ENCODE data around the gene TIGIT.

Gene TIGIT

GRCh38 chr3:114327665-114328064 is 33.8 kb downstream of the TIGIT start:
- H4K91ac ChIP-seq (ENCODE audit: low read length) = no peak overlapping the region
- H3K36me3 ChIP-seq (ENCODE audit: control insufficient read depth in 1 of 2, insufficient read depth in 2 of 2, low read depth in 1 of 2, low read length in 2 of 2) = peaks cover 5 to 34% of the 10 kb centered on the region in 2 experiments
- H2BK120ac ChIP-seq (ENCODE audit: low read depth, low read length) = no peak overlapping the region

GRCh38 chr3:114328345-114328744 is 34.5 kb downstream of the TIGIT start:
- no peak overlapping the region for H4K91ac ChIP-seq (ENCODE audit: low read length)
- H3K9ac ChIP-seq (ENCODE audit: low read length) = no peak overlapping the region
- no peak overlapping the region for H3K23ac ChIP-seq (ENCODE audit: low read length in 2 of 2)
- no peak overlapping the region for H2BK15ac ChIP-seq (ENCODE audit: low read depth, poor library complexity, severe bottlenecking)
- no peak overlapping the region for H2BK12ac ChIP-seq (ENCODE audit: low read length in 2 of 2)
- no peaks in the 10 kb centered on the region for H3K27me3 ChIP-seq (ENCODE audit: control insufficient read depth in 1 of 2, insufficient read depth in 1 of 2, low read length in 2 of 2)
- no peaks in the 10 kb centered on the region for H3K9me3 ChIP-seq (ENCODE audit: control insufficient read depth, low read length)
- H2BK120ac ChIP-seq (ENCODE audit: low read depth, low read length) = no peak overlapping the region
- H2AK5ac ChIP-seq (ENCODE audit: low read length, severe bottlenecking) = no peak overlapping the region
- no peak overlapping the region for H3K4ac ChIP-seq (ENCODE audit: low read depth in 1 of 2, low read length in 2 of 2)
- DNase-seq = no peak
- H3K14ac ChIP-seq (ENCODE audit: low read length in 2 of 2) = no peak overlapping the region
- H2AFZ ChIP-seq (ENCODE audit: low read depth, low read length) = no peak overlapping the region
- no peak overlapping the region for H3K27ac ChIP-seq (ENCODE audit: low read length, poor library complexity, severe bottlenecking)
- H3K36me3 ChIP-seq (ENCODE audit: control insufficient read depth in 1 of 2, insufficient read depth in 2 of 2, low read depth in 1 of 2, low read length in 2 of 2) = peaks cover 5 to 34% of the 10 kb centered on the region in 2 experiments
- H3K4me3 ChIP-seq (ENCODE audit: insufficient read depth in 1 of 2, low read depth in 1 of 2, low read length in 2 of 2) = no peak overlapping the region
- WGBS = 100% methylated on average over 1 of the region's 3 CpGs
- no peak overlapping the region for H3K18ac ChIP-seq (ENCODE audit: low read depth in 1 of 2, low read length in 2 of 2)
- no peak overlapping the region for H4K8ac ChIP-seq (ENCODE audit: low read length)
- no peaks in the 10 kb centered on the region for H3K4me1 ChIP-seq (ENCODE audit: control insufficient read depth, insufficient read depth, low read depth, low read length)
- H3K4me2 ChIP-seq (ENCODE audit: low read length, poor library complexity, severe bottlenecking) = no peak overlapping the region
- peaks cover 8% of the 10 kb centered on the region for H3K79me1 ChIP-seq (replicated peaks; ENCODE audit: low read length, poor library complexity, severe bottlenecking)
- H2BK5ac ChIP-seq (ENCODE audit: low read depth, low read length, poor library complexity, severe bottlenecking) = no peak overlapping the region

More at GRCh38 chr3:114327665-114328064, 33.8 kb downstream of the TIGIT start:
- no peak overlapping the region for H3K27ac ChIP-seq (ENCODE audit: low read length, poor library complexity, severe bottlenecking)
- no peak overlapping the region for H2BK12ac ChIP-seq (ENCODE audit: low read length in 2 of 2)
- 99% methylated on average over 2 of the region's 4 CpGs for WGBS
- H3K9me3 ChIP-seq (ENCODE audit: control insufficient read depth, low read length) = no peaks in the 10 kb centered on the region
- no peak overlapping the region for H3K4me2 ChIP-seq (ENCODE audit: low read length, poor library complexity, severe bottlenecking)
- no peaks in the 10 kb centered on the region for H3K4me1 ChIP-seq (ENCODE audit: control insufficient read depth, insufficient read depth, low read depth, low read length)
- no peak overlapping the region for H3K9ac ChIP-seq (ENCODE audit: low read length)
- no peak overlapping the region for H2BK15ac ChIP-seq (ENCODE audit: low read depth, poor library complexity, severe bottlenecking)
- no peaks in the 10 kb centered on the region for H3K27me3 ChIP-seq (ENCODE audit: control insufficient read depth in 1 of 2, insufficient read depth in 1 of 2, low read length in 2 of 2)
- peaks cover 9% of the 10 kb centered on the region for H3K79me1 ChIP-seq (replicated peaks; ENCODE audit: low read length, poor library complexity, severe bottlenecking)
- no peak for DNase-seq
- H2BK5ac ChIP-seq (ENCODE audit: low read depth, low read length, poor library complexity, severe bottlenecking) = no peak overlapping the region
- no peak overlapping the region for H3K4me3 ChIP-seq (ENCODE audit: insufficient read depth in 1 of 2, low read depth in 1 of 2, low read length in 2 of 2)
- no peak overlapping the region for H2AK5ac ChIP-seq (ENCODE audit: low read length, severe bottlenecking)
- no peak overlapping the region for H2AFZ ChIP-seq (ENCODE audit: low read depth, low read length)
- no peak overlapping the region for H4K8ac ChIP-seq (ENCODE audit: low read length)
- no peak overlapping the region for H3K23ac ChIP-seq (ENCODE audit: low read length in 2 of 2)
- H3K4ac ChIP-seq (ENCODE audit: low read depth in 1 of 2, low read length in 2 of 2) = no peak overlapping the region
- H3K18ac ChIP-seq (ENCODE audit: low read depth in 1 of 2, low read length in 2 of 2) = no peak overlapping the region
- no peak overlapping the region for H3K14ac ChIP-seq (ENCODE audit: low read length in 2 of 2)

- no peaks in the 10 kb centered on the region for H3K9me3 ChIP-seq (ENCODE audit: control insufficient read depth, low read length)
- H3K4me2 ChIP-seq (ENCODE audit: low read length, poor library complexity, severe bottlenecking) = no peak overlapping the region
- no peak overlapping the region for H3K4ac ChIP-seq (ENCODE audit: low read depth in 1 of 2, low read length in 2 of 2)
- DNase-seq = no peak
- no peak overlapping the region for H3K27ac ChIP-seq (ENCODE audit: low read length, poor library complexity, severe bottlenecking)
- H3K18ac ChIP-seq (ENCODE audit: low read depth in 1 of 2, low read length in 2 of 2) = no peak overlapping the region
- H3K79me1 ChIP-seq (replicated peaks; ENCODE audit: low read length, poor library complexity, severe bottlenecking) = peaks cover 9% of the 10 kb centered on the region
- 95% methylated on average over 2 of the region's 2 CpGs for WGBS
- H3K4me1 ChIP-seq (ENCODE audit: control insufficient read depth, insufficient read depth, low read depth, low read length) = no peaks in the 10 kb centered on the region
- no peak overlapping the region for H3K9ac ChIP-seq (ENCODE audit: low read length)
- no peak overlapping the region for H3K23ac ChIP-seq (ENCODE audit: low read length in 2 of 2)
- H2BK15ac ChIP-seq (ENCODE audit: low read depth, poor library complexity, severe bottlenecking) = no peak overlapping the region
- no peak overlapping the region for H3K14ac ChIP-seq (ENCODE audit: low read length in 2 of 2)
- no peak overlapping the region for H2AFZ ChIP-seq (ENCODE audit: low read depth, low read length)
- H2BK120ac ChIP-seq (ENCODE audit: low read depth, low read length) = no peak overlapping the region
- peaks cover 5 to 27% of the 10 kb centered on the region in 2 experiments for H3K36me3 ChIP-seq (ENCODE audit: control insufficient read depth in 1 of 2, insufficient read depth in 2 of 2, low read depth in 1 of 2, low read length in 2 of 2)
- H4K91ac ChIP-seq (ENCODE audit: low read length) = no peak overlapping the region
- H3K4me3 ChIP-seq (ENCODE audit: insufficient read depth in 1 of 2, low read depth in 1 of 2, low read length in 2 of 2) = no peak overlapping the region
- H2BK5ac ChIP-seq (ENCODE audit: low read depth, low read length, poor library complexity, severe bottlenecking) = no peak overlapping the region
- H2AK5ac ChIP-seq (ENCODE audit: low read length, severe bottlenecking) = no peak overlapping the region
- no peaks in the 10 kb centered on the region for H3K27me3 ChIP-seq (ENCODE audit: control insufficient read depth in 1 of 2, insufficient read depth in 1 of 2, low read length in 2 of 2)
- H2BK12ac ChIP-seq (ENCODE audit: low read length in 2 of 2) = no peak overlapping the region
- H4K8ac ChIP-seq (ENCODE audit: low read length) = no peak overlapping the region
Measured at GRCh38 chr3:114329823-114330222, 36.0 kb downstream of the TIGIT start.

- H3K4me1 ChIP-seq (ENCODE audit: control insufficient read depth, insufficient read depth, low read depth, low read length) = no peaks in the 10 kb centered on the region
- H3K4me3 ChIP-seq (ENCODE audit: insufficient read depth in 1 of 2, low read depth in 1 of 2, low read length in 2 of 2) = no peak overlapping the region
- DNase-seq = no peak
- H2AK5ac ChIP-seq (ENCODE audit: low read length, severe bottlenecking) = no peak overlapping the region
- peaks cover 11% of the 10 kb centered on the region for H3K79me1 ChIP-seq (replicated peaks; ENCODE audit: low read length, poor library complexity, severe bottlenecking)
- no peaks in the 10 kb centered on the region for H3K27me3 ChIP-seq (ENCODE audit: control insufficient read depth in 1 of 2, insufficient read depth in 1 of 2, low read length in 2 of 2)
- no peak overlapping the region for H2BK12ac ChIP-seq (ENCODE audit: low read length in 2 of 2)
- no peak overlapping the region for H3K9ac ChIP-seq (ENCODE audit: low read length)
- no peaks in the 10 kb centered on the region for H3K9me3 ChIP-seq (ENCODE audit: control insufficient read depth, low read length)
- no peak overlapping the region for H3K4me2 ChIP-seq (ENCODE audit: low read length, poor library complexity, severe bottlenecking)
- 92% methylated on average over 1 of the region's 2 CpGs for WGBS
- H3K4ac ChIP-seq (ENCODE audit: low read depth in 1 of 2, low read length in 2 of 2) = no peak overlapping the region
- no peak overlapping the region for H2BK15ac ChIP-seq (ENCODE audit: low read depth, poor library complexity, severe bottlenecking)
- H4K91ac ChIP-seq (ENCODE audit: low read length) = no peak overlapping the region
- H3K18ac ChIP-seq (ENCODE audit: low read depth in 1 of 2, low read length in 2 of 2) = no peak overlapping the region
- peaks cover 5 to 33% of the 10 kb centered on the region in 2 experiments for H3K36me3 ChIP-seq (ENCODE audit: control insufficient read depth in 1 of 2, insufficient read depth in 2 of 2, low read depth in 1 of 2, low read length in 2 of 2)
- no peak overlapping the region for H2AFZ ChIP-seq (ENCODE audit: low read depth, low read length)
- no peak overlapping the region for H4K8ac ChIP-seq (ENCODE audit: low read length)
- no peak overlapping the region for H2BK5ac ChIP-seq (ENCODE audit: low read depth, low read length, poor library complexity, severe bottlenecking)
- no peak overlapping the region for H2BK120ac ChIP-seq (ENCODE audit: low read depth, low read length)
- H3K23ac ChIP-seq (ENCODE audit: low read length in 2 of 2) = no peak overlapping the region
- H3K27ac ChIP-seq (ENCODE audit: low read length, poor library complexity, severe bottlenecking) = no peak overlapping the region
- no peak overlapping the region for H3K14ac ChIP-seq (ENCODE audit: low read length in 2 of 2)
Measured at GRCh38 chr3:114331007-114331406, 37.2 kb downstream of the TIGIT start.
